IPS DF 19.7 (cell line): ENCODE results near the gene BTLA.
"Not testable (repeated sequence)": the region's sequence is repeated elsewhere in the genome, so short reads cannot be mapped to it uniquely, and the experiment has no call there.

Experiments
- DNase-seq: peaks from one replicate; pipeline ENCODE4 v3.0.0-alpha.2; 2013; ENCODE audit warnings: low read depth, low spot score

Gene BTLA

GRCh38 chr3:112491373-112491772, 7.9 kb downstream of the BTLA start:
- DNase-seq = no peak

GRCh38 chr3:112489674-112490479, 9.4 kb downstream of the BTLA start:
- no peak for DNase-seq

- no peak for DNase-seq
These were observed 12.3 kb downstream of the BTLA start for GRCh38 chr3:112486811-112487505.

GRCh38 chr3:112484352-112484751, 14.9 kb downstream of the BTLA start:
- DNase-seq = no peak

GRCh38 chr3:112482675-112483074, 16.6 kb downstream of the BTLA start:
- DNase-seq = no peak

GRCh38 chr3:112481302-112481721, 18.0 kb downstream of the BTLA start:
- DNase-seq = no peak

GRCh38 chr3:112477891-112478290, 21.4 kb downstream of the BTLA start:
- DNase-seq = no peak

- DNase-seq = no peak
These were observed 22.9 kb downstream of the BTLA start for GRCh38 chr3:112476346-112476745.

GRCh38 chr3:112474796-112475195, 24.5 kb downstream of the BTLA start:
- DNase-seq = no peak

- no peak for DNase-seq
These were observed 26.6 kb downstream of the BTLA start for GRCh38 chr3:112472691-112473090.

GRCh38 chr3:112471596-112472325, 27.5 kb downstream of the BTLA start:
- DNase-seq = no peak

- DNase-seq = no peak
These were observed 28.5 kb downstream of the BTLA start for GRCh38 chr3:112470788-112471187.

- DNase-seq = no peak
These were observed 29.6 kb downstream of the BTLA start for GRCh38 chr3:112469671-112470070.

- DNase-seq = no peak
These were observed 31.7 kb downstream of the BTLA start for GRCh38 chr3:112467539-112467938.

- no peak for DNase-seq
These were observed 33.3 kb downstream of the BTLA start for GRCh38 chr3:112466020-112466419.

GRCh38 chr3:112464264-112464663, 35.0 kb downstream of the BTLA start:
- DNase-seq = no peak

- no peak for DNase-seq
These were observed 36.0 kb downstream of the BTLA start for GRCh38 chr3:112463250-112463649.

- not testable (repeated sequence) for DNase-seq
These were observed 37.5 kb downstream of the BTLA start for GRCh38 chr3:112461787-112462186.

- DNase-seq = no peak
These were observed 38.6 kb downstream of the BTLA start for GRCh38 chr3:112460519-112461195.

- no peak for DNase-seq
These were observed 39.5 kb downstream of the BTLA start for GRCh38 chr3:112459750-112460149.

GRCh38 chr3:112456147-112456546, 43.1 kb downstream of the BTLA start:
- DNase-seq = no peak

GRCh38 chr3:112448939-112449338, 50.3 kb downstream of the BTLA start:
- no peak for DNase-seq
